GM18951 (cell line): ENCODE measurements around the gene POC5.

Experiments
- POLR2A ChIP-seq: IDR thresholded peaks from 4 replicates; pipeline ENCODE4 v1.6.1; 2011; ENCODE audit warnings: mild to moderate bottlenecking; ENCODE audit not compliant: insufficient read length, insufficient read depth; ENCODE audit errors: extremely low read depth
- in situ Hi-C: fragments of 300-500 bp; cut with MboI; formaldehyde crosslinking; loops from one replicate; pipeline ENCODE4 v1.12.0; 2022; ENCODE audit warnings: low sequenced_read_pairs, mixed read lengths, inconsistent platforms; ENCODE audit not compliant: unreplicated experiment

Gene POC5

GRCh38 chr5:75721573-75721972 lies 4.3 kb upstream of the POC5 start:
- no peak for TF ChIP-seq POLR2A
- in situ Hi-C loops = no loop called here

- in situ Hi-C loops = no loop called here
- no peak for TF ChIP-seq POLR2A
Observed at GRCh38 chr5:75720882-75721281, 3.6 kb upstream of the POC5 start.

- no peak for TF ChIP-seq POLR2A
- in situ Hi-C loops = no loop called here
Observed at GRCh38 chr5:75716715-75717081, 539 bp downstream of the POC5 start.

GRCh38 chr5:75712091-75712490 lies 5.1 kb downstream of the POC5 start:
- TF ChIP-seq POLR2A = no peak
- in situ Hi-C loops = no loop called here

- no peak for TF ChIP-seq POLR2A
- in situ Hi-C loops = no loop called here
Observed at GRCh38 chr5:75711151-75711550, 6.1 kb downstream of the POC5 start.

- no peak for TF ChIP-seq POLR2A
- in situ Hi-C loops = no loop called here
Observed at GRCh38 chr5:75710637-75711036, 6.6 kb downstream of the POC5 start.

- in situ Hi-C loops = no loop called here
- no peak for TF ChIP-seq POLR2A
Observed at GRCh38 chr5:75707911-75708509, 9.2 kb downstream of the POC5 start.

- no peak for TF ChIP-seq POLR2A
Observed at GRCh38 chr5:75706775-75707174, 10.5 kb downstream of the POC5 start.

GRCh38 chr5:75706016-75706415 lies 11.2 kb downstream of the POC5 start:
- in situ Hi-C loops = no loop called here

More at GRCh38 chr5:75706775-75707174, 10.5 kb downstream of the POC5 start:
- in situ Hi-C loops = no loop called here

GRCh38 chr5:75701856-75702255 lies 15.4 kb downstream of the POC5 start:
- no peak for TF ChIP-seq POLR2A
- in situ Hi-C loops = no loop called here

More at GRCh38 chr5:75706016-75706415, 11.2 kb downstream of the POC5 start:
- no peak for TF ChIP-seq POLR2A

- in situ Hi-C loops = loop anchor here (25.0 kb wide), 1 partner anchor 458 kb away; the partner anchor contains the start of gene ANKRD31
Observed at GRCh38 chr5:75695472-75696351, 21.5 kb downstream of the POC5 start.

- in situ Hi-C loops = loop anchor here (25.0 kb wide), 1 partner anchor 457 kb away; the partner anchor contains the start of gene ANKRD31
- TF ChIP-seq POLR2A = no peak
Observed at GRCh38 chr5:75694781-75695180, 22.5 kb downstream of the POC5 start.

- no peak for TF ChIP-seq POLR2A
- in situ Hi-C loops = loop anchor here (25.0 kb wide), 1 partner anchor 453 kb away; the partner anchor contains the start of gene ANKRD31
Observed at GRCh38 chr5:75690669-75691068, 26.6 kb downstream of the POC5 start.

GRCh38 chr5:75686480-75686879 lies 30.8 kb downstream of the POC5 start:
- TF ChIP-seq POLR2A = no peak

More at GRCh38 chr5:75686480-75686879, 30.8 kb downstream of the POC5 start:
- in situ Hi-C loops = loop anchor here (25.0 kb wide), 1 partner anchor 449 kb away; the partner anchor contains the start of gene ANKRD31
